Measurements from ENCODE around the gene AKT2. TPM values are rescaled to one million over a fixed set of nuclear protein-coding genes. Genes with fewer than 3 reads are reported as not detected.

AKT2 gene
- total RNA-seq, 1 donor from 2014 or later: 107 TPM

- Histone ChIP-seq H3K4me1 (peaks cover 97% of the 10 kb centered on the region), H3K27ac (replicated peaks) (peak overlapping the region; percentile 95), H3K27me3 (ENCODE audit: low read depth) (no peaks in the 10 kb centered on the region), H3K36me3 (no peaks in the 10 kb centered on the region), H3K4me3 (peak overlapping the region; percentile 53), H3K9me3 (replicated peaks) (no peaks in the 10 kb centered on the region)
- intact Hi-C loops (cut with micrococcal nuclease): no loop called here
- no peak for DNase-seq
- TF ChIP-seq CTCF (IDR thresholded peaks at IDR 0.05; ENCODE audit: borderline replicate concordance): no peak
Measured at GRCh38 chr19:40278361-40279035, 6.6 kb downstream of the AKT2 start.

GRCh38 chr19:40277356-40278059, 7.6 kb downstream of the AKT2 start:
- peak overlapping the region; percentile 95 for H3K27ac ChIP-seq (replicated peaks)
- no peak overlapping the region for H3K4me3 ChIP-seq
- no peaks in the 10 kb centered on the region for H3K27me3 ChIP-seq (ENCODE audit: low read depth)
- peaks cover 97% of the 10 kb centered on the region for H3K4me1 ChIP-seq
- no peaks in the 10 kb centered on the region for H3K9me3 ChIP-seq (replicated peaks)
- H3K36me3 ChIP-seq: no peaks in the 10 kb centered on the region
- no peak for DNase-seq
- intact Hi-C loops (cut with micrococcal nuclease): no loop called here
- no peak for TF ChIP-seq CTCF (IDR thresholded peaks at IDR 0.05; ENCODE audit: borderline replicate concordance)

- peak overlapping the region; percentile 63 for H3K27ac ChIP-seq (replicated peaks)
- H3K4me3 ChIP-seq: no peak overlapping the region
- H3K36me3 ChIP-seq: peaks cover 3% of the 10 kb centered on the region
- no peak for DNase-seq
- intact Hi-C loops (cut with micrococcal nuclease): no loop called here
- H3K4me1 ChIP-seq: peaks cover 95% of the 10 kb centered on the region
- TF ChIP-seq CTCF (IDR thresholded peaks at IDR 0.05; ENCODE audit: borderline replicate concordance): no peak
- H3K9me3 ChIP-seq (replicated peaks): no peaks in the 10 kb centered on the region
- H3K27me3 ChIP-seq (ENCODE audit: low read depth): no peaks in the 10 kb centered on the region
Measured at GRCh38 chr19:40274585-40275544, 10.3 kb downstream of the AKT2 start.

- intact Hi-C loops (cut with micrococcal nuclease): no loop called here
- Histone ChIP-seq H3K36me3 (peaks cover 3% of the 10 kb centered on the region), H3K4me3 (peak overlapping the region; percentile 34), H3K9me3 (replicated peaks) (no peaks in the 10 kb centered on the region), H3K4me1 (peaks cover 94% of the 10 kb centered on the region), H3K27ac (replicated peaks) (peak overlapping the region; percentile 63), H3K27me3 (ENCODE audit: low read depth) (no peaks in the 10 kb centered on the region)
- no peak for TF ChIP-seq CTCF (IDR thresholded peaks at IDR 0.05; ENCODE audit: borderline replicate concordance)
- no peak for DNase-seq
Measured at GRCh38 chr19:40273469-40274360, 11.4 kb downstream of the AKT2 start.

All from left ventricle myocardium inferior (tissue), 1 donor.